Epithelial cell of prostate (primary cell): Measurements from ENCODE around the gene NFE2L1.
A peak's percentile ranks its signal among the peaks of the same experiment; 100 is the strongest.
"Not testable (repeated sequence)": the region's sequence is repeated elsewhere in the genome, so short reads cannot be mapped to it uniquely, and the experiment has no call there.

Source experiments
- DNase-seq: peaks from one replicate; pipeline ENCODE4 v3.0.0-alpha.2; 2011; ENCODE audit warnings: low read depth, low spot score
- H3K27ac ChIP-seq: fragments of 450-650 bp; 2 replicates; pipeline ENCODE4 v1.5.1; 2017; ENCODE audit warnings: mild to moderate bottlenecking

The NFE2L1 gene

GRCh38 chr17:48047741-48048383 is at the start of gene NFE2L1:
Gene NFE2L1 (plus strand): TSS chr17:48048359. CDS start chr17:48051119, 2,760 bp downstream.
- peak; percentile 99 for DNase-seq
- H3K27ac ChIP-seq, result peak within 1 kb of the TSS; percentile 96

- H3K27ac ChIP-seq, result peak overlapping the region; percentile 20
- DNase-seq, result peak; percentile 76
Observed at GRCh38 chr17:47999582-47999981, 48.6 kb upstream of the NFE2L1 start.

- DNase-seq, result no peak
Observed at GRCh38 chr17:48001197-48001596, 47.0 kb upstream of the NFE2L1 start.

GRCh38 chr17:48001657-48002056 is 46.5 kb upstream of the NFE2L1 start:
- peak overlapping the region; percentile 77 for H3K27ac ChIP-seq

More at GRCh38 chr17:48001197-48001596, 47.0 kb upstream of the NFE2L1 start:
- H3K27ac ChIP-seq, result no peak overlapping the region

GRCh38 chr17:48002266-48002915 is 45.8 kb upstream of the NFE2L1 start:
- peak overlapping the region; percentile 77 for H3K27ac ChIP-seq
- DNase-seq, result no peak

More at GRCh38 chr17:48001657-48002056, 46.5 kb upstream of the NFE2L1 start:
- not testable (repeated sequence) for DNase-seq

- peak overlapping the region; percentile 77 for H3K27ac ChIP-seq
- no peak for DNase-seq
Observed at GRCh38 chr17:48002916-48003416, 45.2 kb upstream of the NFE2L1 start.

GRCh38 chr17:48003417-48004151 is 44.6 kb upstream of the NFE2L1 start:
- no peak for DNase-seq
- no peak overlapping the region for H3K27ac ChIP-seq

GRCh38 chr17:48004983-48005382 is 43.2 kb upstream of the NFE2L1 start:
- no peak for DNase-seq
- no peak overlapping the region for H3K27ac ChIP-seq

- no peak overlapping the region for H3K27ac ChIP-seq
- no peak for DNase-seq
Observed at GRCh38 chr17:48006936-48007709, 41.0 kb upstream of the NFE2L1 start.

GRCh38 chr17:48010193-48010592 is 38.0 kb upstream of the NFE2L1 start:
- no peak for DNase-seq
- no peak overlapping the region for H3K27ac ChIP-seq

- H3K27ac ChIP-seq, result no peak overlapping the region
- no peak for DNase-seq
Observed at GRCh38 chr17:48011405-48012150, 36.6 kb upstream of the NFE2L1 start.

- DNase-seq, result no peak
Observed at GRCh38 chr17:48012151-48012520, 36.0 kb upstream of the NFE2L1 start.

GRCh38 chr17:48012654-48013053 is 35.5 kb upstream of the NFE2L1 start:
- no peak for DNase-seq
- H3K27ac ChIP-seq, result no peak overlapping the region

More at GRCh38 chr17:48012151-48012520, 36.0 kb upstream of the NFE2L1 start:
- no peak overlapping the region for H3K27ac ChIP-seq

GRCh38 chr17:48013876-48014594 is 34.1 kb upstream of the NFE2L1 start:
- no peak for DNase-seq
- no peak overlapping the region for H3K27ac ChIP-seq

- no peak for DNase-seq
- no peak overlapping the region for H3K27ac ChIP-seq
Observed at GRCh38 chr17:48014595-48015111, 33.5 kb upstream of the NFE2L1 start.

GRCh38 chr17:48016112-48016511 is 32.0 kb upstream of the NFE2L1 start:
- H3K27ac ChIP-seq, result no peak overlapping the region
- no peak for DNase-seq

- DNase-seq, H3K27ac ChIP-seq: not testable (repeated sequence)
Observed at GRCh38 chr17:48017817-48018158, 30.4 kb upstream of the NFE2L1 start.

- DNase-seq, result no peak
- H3K27ac ChIP-seq, result no peak overlapping the region
Observed at GRCh38 chr17:48021934-48022333, 26.2 kb upstream of the NFE2L1 start.

- no peak overlapping the region for H3K27ac ChIP-seq
- DNase-seq, result no peak
Observed at GRCh38 chr17:48022901-48023300, 25.3 kb upstream of the NFE2L1 start.
